Muscle of arm (tissue), 12 donors: ENCODE results near the gene ATP5F1D. TPM values are rescaled to one million over a fixed set of nuclear protein-coding genes. Genes with fewer than 3 reads are reported as not detected.
A peak's percentile ranks its signal among the peaks of the same experiment; 100 is the strongest.
"Not testable (repeated sequence)": the region's sequence is repeated elsewhere in the genome, so short reads cannot be mapped to it uniquely, and the experiment has no call there.

ENCODE experiments used
- DNase-seq: peaks from one replicate; pipeline ENCODE4 v3.0.0-alpha.2; 2013
- polyA plus RNA-seq, 12 donors: library from polyadenylated mRNA; unstranded; fragments of 120-200 nt; gene quantifications; one replicate each; pipeline ENCODE4 v1.2.1, GENCODE V29; 2013; ENCODE audit not compliant: insufficient read length in 12 of 12

Gene ATP5F1D
- polyA plus RNA-seq, 12 donors, result 94.6 to 231 (median 136) TPM; not detected in 1

GRCh38 chr19:1243768-1244692 lies 2.5 kb downstream of the ATP5F1D start:
- peak; percentile 81 for DNase-seq

DNA sequence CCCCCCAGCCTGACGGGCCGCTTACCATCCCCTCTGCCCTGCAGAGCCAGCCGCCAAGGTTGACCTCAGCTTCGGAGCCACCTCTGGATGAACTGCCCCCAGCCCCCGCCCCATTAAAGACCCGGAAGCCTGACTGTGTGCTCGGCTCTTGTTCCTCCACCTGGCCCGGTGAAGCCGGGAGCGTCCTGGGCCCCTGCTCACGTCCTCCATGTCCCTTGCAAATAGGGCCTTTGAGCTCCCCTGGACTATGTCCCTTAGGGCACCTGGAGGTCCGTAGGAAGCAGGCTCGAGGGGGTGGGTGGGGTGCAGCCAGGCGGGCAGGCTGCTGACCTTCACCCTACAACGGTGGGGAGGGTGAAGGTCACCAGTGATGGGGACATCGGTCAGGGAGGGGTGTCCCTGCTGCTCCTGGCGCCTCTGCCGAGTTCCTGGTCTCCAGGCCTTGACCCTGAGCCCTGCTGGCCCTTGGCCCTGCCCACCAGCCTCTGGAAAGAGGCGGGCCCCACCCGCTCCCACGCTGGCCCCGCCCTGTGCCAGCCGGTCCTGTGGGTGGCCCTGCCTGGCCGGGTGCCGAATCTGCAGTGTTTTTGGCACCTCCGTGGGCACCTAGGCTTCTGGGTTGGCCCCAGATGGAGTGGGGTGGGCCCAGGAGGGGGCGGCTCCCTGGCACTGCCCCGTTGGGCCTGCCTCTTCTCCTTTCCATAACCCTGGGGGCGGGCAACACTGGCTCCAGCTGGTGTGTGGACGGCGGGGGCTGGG lies 3.3 kb downstream of the ATP5F1D start:
- no peak for DNase-seq

- DNase-seq, result no peak
Observed at GRCh38 chr19:1245494-1246264, 4.1 kb downstream of the ATP5F1D start.

DNA sequence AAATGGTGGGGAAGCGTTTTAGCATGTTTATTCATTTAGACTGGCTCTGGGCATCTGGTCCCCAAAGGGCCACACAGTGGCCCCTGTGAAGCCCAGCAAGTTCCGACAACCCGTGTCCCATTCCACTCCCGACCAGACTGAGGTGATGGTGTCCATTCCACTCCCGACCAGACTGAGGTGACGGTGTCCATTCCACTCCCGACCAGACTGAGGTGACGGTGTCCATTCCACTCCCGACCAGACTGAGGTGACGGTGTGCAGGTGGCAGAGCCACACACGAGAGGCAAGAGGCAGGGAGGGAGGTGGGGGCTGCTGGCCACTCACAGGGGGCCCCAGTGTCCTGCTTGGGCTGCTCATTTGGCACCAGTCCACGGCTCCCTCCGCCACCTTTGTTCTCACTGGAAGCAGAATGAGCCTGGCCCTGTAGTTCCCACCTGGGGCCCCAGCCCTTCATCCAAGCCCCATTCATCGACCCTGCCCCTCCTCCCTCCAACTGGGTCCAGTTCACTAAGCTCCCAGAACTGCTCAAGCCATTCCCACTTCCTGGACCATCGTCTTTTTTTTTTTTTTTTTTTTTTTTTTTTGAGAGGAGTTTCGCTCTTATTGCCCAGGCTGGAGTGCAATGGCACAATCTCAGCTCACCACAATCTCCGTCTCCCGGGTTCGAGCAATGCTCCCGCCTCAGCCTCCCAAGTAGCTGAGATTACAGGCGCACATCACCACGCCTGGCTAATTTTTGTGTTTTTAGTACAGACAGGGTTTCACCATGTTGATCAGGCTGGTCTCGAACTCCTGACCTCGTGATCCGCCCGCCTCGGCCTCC lies 4.9 kb downstream of the ATP5F1D start:
- DNase-seq, result not testable (repeated sequence)

DNA sequence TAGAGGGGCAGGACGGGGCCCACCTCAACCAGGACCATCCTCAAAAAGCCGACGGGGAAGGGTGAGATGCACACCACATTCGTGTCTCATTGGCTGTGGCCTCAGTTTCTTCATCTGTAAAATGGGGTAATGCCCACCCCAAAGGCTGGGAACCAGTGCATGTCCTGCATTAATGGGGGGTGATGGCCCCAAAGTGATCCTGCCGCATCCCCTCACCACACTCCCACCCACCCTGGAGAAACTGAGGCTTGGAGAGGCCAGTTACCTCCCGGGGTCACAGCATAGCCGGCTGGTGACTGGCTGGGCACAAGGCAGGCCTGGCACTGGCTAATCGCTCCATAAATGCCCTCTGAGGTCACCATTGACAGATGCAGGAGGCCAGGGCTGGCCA lies 6.2 kb downstream of the ATP5F1D start:
- DNase-seq, result no peak

DNA sequence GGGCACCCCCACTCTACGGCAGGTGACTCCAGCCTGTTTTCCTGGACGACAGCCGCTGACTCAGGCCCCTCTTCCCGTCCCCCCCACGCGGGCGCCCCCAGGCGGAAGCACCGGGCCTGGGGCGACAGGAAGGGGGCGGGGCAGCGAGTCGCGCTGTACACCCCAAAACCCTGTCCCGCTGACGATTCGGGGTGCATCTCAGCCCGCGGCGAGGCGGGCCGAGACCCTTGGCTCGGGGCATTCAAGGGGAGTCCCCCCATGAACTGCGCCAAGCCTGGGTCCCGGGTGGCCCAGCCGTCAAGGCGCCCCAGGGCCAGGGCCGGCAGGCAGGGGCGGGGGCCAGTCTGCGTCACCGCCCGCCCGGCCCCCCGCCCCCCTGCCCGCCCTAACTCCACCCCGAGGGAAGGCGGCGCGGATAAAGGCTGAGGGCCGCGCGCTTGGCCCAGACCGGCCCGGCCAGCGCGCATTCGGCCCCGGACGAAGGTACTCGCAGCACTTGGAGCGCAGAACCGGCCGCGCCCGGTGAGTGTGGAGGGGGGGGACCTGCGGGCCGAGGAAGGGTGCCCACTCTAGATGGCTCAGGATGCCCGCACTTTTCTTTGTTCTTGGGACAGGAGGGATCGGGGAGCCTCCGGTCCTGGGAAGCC lies 6.7 kb downstream of the ATP5F1D start, which contains the start of gene MIDN:
TSS of gene MIDN (plus strand) at position 445 of the 647 bp plus-strand sequence. CDS start 1,714 bp downstream, outside the sequence.
- peak; percentile 89 for DNase-seq

- DNase-seq, result peak; percentile 86
Observed at GRCh38 chr19:1248786-1249297, 7.3 kb downstream of the ATP5F1D start.

GRCh38 chr19:1249298-1249989 lies 7.9 kb downstream of the ATP5F1D start:
- DNase-seq, result peak; percentile 91

DNA sequence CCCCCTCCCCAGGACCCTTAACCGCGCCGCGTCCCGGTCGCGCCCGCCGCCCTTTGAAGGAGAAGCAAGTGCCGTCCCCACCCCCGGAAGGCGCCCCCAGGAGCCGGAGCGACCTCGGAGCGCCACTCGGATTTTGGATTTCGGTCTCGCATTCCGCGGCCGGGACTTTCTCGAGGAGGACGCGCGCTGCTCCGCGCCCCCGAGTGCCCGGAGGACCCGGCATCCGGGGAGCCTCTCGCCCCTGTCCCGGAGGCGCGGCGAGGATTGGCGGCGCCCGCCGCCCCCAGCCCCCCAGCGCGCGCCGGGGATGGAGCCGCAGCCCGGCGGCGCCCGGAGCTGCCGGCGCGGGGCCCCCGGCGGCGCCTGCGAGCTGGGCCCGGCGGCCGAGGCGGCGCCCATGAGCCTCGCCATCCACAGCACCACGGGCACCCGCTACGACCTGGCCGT lies 8.5 kb downstream of the ATP5F1D start:
- DNase-seq, result no peak

GRCh38 chr19:1250437-1251260 lies 9.1 kb downstream of the ATP5F1D start:
- DNase-seq, result no peak

- peak; percentile 67 for DNase-seq
Observed at GRCh38 chr19:1251330-1252220, 10.0 kb downstream of the ATP5F1D start.

GRCh38 chr19:1252221-1252820 lies 10.8 kb downstream of the ATP5F1D start:
- peak; percentile 76 for DNase-seq

- peak; percentile 64 for DNase-seq
Observed at GRCh38 chr19:1252821-1253513, 11.4 kb downstream of the ATP5F1D start.

DNA sequence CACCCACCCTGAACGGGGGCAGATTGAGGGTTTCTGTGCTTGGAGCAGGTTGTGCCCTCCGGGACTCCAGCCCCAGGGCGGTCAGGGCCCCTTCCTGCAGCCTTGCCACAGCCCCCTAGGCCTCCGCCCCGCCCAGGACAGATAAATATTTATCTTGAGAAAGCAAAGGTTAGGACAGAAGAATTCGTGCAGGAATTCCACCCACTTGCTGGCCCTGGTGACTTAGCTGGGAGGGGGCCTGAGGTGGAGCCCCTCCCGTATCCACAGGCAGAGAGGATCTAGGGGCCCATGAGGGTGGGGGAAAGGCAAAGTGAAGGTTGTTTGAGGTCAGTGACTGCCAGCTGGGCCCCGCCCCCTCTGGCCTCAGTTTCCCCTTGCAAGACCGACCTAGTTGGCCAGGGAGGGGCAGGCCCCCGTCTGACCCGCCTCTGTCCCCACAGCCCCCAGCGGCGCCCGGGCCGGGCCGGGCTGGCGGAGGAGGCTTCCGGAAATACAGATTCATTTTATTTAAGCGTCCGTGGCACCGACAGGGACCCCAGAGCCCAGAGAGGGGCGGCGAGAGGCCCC lies 12.0 kb downstream of the ATP5F1D start:
- no peak for DNase-seq

DNA sequence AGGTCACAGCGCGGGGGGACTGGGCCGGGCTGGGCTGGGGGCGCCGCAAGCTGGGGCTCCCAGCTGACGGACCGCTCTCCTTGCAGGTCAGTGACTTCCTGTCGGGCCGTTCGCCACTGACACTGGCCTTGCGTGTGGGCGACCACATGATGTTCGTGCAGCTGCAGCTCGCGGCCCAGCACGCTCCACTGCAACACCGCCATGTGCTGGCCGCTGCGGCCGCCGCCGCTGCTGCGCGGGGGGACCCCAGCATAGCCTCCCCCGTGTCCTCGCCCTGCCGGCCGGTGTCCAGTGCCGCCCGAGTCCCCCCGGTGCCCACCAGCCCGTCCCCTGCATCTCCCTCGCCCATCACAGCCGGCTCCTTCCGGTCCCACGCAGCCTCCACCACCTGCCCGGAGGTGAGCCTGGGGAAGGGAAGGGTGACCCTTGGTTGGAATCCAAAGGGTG lies 12.6 kb downstream of the ATP5F1D start:
- no peak for DNase-seq
